CD4-positive, CD25-positive, alpha-beta regulatory T cell (primary cell): Measurements from ENCODE around the gene RBP3. TPM values are rescaled to one million over a fixed set of nuclear protein-coding genes. Genes with fewer than 3 reads are reported as not detected.
A peak's percentile ranks its signal among the peaks of the same experiment; 100 is the strongest.

Experiments used
- ATAC-seq, 2 donors: fragments of 150-1000 bp; cut with Tn5 transposase; one replicate each; pipeline ENCODE4 v1.10.0; 2021; ENCODE audit warnings: low read depth in 2 of 2, moderate number of reproducible peaks in 2 of 2, moderate library complexity in 1 of 2
- DNase-seq, 3 donors: peaks; one replicate each; pipeline versions ENCODE4 v3.0.0 to v3.0.0-alpha.2; 2012 to 2022; ENCODE audit warnings: mixed read lengths in 1 of 3
- H3K27ac ChIP-seq: one replicate; pipeline ENCODE4 v1.7.0; 2013; ENCODE audit warnings: mild to moderate bottlenecking, low read length; ENCODE audit not compliant: insufficient read depth, poor library complexity, severe bottlenecking
- H3K27me3 ChIP-seq: one replicate; pipeline ENCODE4 v1.7.0; 2013; ENCODE audit warnings: low read length; ENCODE audit not compliant: control insufficient read depth, insufficient read depth
- H3K36me3 ChIP-seq: one replicate; pipeline ENCODE4 v1.7.0; 2013; ENCODE audit warnings: mild to moderate bottlenecking, low read length, moderate library complexity; ENCODE audit not compliant: control insufficient read depth, insufficient read depth
- H3K4me1 ChIP-seq: 2 replicates; pipeline ENCODE4 v1.7.0; 2013; ENCODE audit warnings: mild to moderate bottlenecking, low read length; ENCODE audit not compliant: insufficient read depth, control insufficient read depth, poor library complexity, severe bottlenecking
- H3K4me3 ChIP-seq: one replicate; pipeline ENCODE4 v1.7.0; 2013; ENCODE audit warnings: low read depth, mild to moderate bottlenecking, low read length, moderate library complexity
- H3K9me3 ChIP-seq, 2 experiments: 1 replicate in 1 of 2; 2 replicates in 1 of 2; pipeline ENCODE4 v1.7.0; 2013; ENCODE audit warnings: low read length in 2 of 2, mild to moderate bottlenecking in 1 of 2, moderate library complexity in 1 of 2; ENCODE audit not compliant: control insufficient read depth in 2 of 2
- H3K27ac Mint-ChIP-seq, 3 donors: one replicate each; pipeline ENCODE4 v1.8.0; 2020 to 2022; ENCODE audit warnings: mild to moderate bottlenecking in 3 of 3, mixed read lengths in 3 of 3, moderate library complexity in 2 of 3
- H3K27me3 Mint-ChIP-seq: one replicate; pipeline ENCODE4 v1.8.0; 2022; ENCODE audit warnings: mild to moderate bottlenecking, mixed read lengths
- H3K36me3 Mint-ChIP-seq: one replicate; pipeline ENCODE4 v1.8.0; 2020; ENCODE audit warnings: mixed read lengths
- H3K4me1 Mint-ChIP-seq, 4 donors: one replicate each; pipeline ENCODE4 v1.8.0; 2020 to 2022; ENCODE audit warnings: mixed read lengths in 4 of 4, mild to moderate bottlenecking in 1 of 4
- H3K4me3 Mint-ChIP-seq, 4 donors: one replicate each; pipeline ENCODE4 v1.8.0; 2020 to 2022; ENCODE audit warnings: mild to moderate bottlenecking in 4 of 4, mixed read lengths in 4 of 4, moderate library complexity in 3 of 4
- H3K9me3 Mint-ChIP-seq, 7 donors: one replicate each; pipeline ENCODE4 v1.8.0; 2020 to 2022; ENCODE audit warnings: mixed read lengths in 7 of 7, mild to moderate bottlenecking in 3 of 7, moderate library complexity in 2 of 7
- polyA plus RNA-seq, 4 donors: library from polyadenylated mRNA; unstranded; fragments of 300-500 nt; fragmentation: Illumina TruSeq; gene quantifications; one replicate each; pipeline ENCODE4 v1.2.3, GENCODE V29; 2021
- total RNA-seq: library from RNA; stranded (reverse); gene quantifications from one replicate; pipeline ENCODE4 v1.2.3, GENCODE V29; 2022

Gene RBP3
- total and polyA plus RNA-seq, 5 donors from 2014 or later, result not detected

GRCh38 chr10:47311932-47312662, 36.1 kb upstream of the RBP3 start:
- H3K27me3 Mint-ChIP-seq, result peaks cover 5% of the 10 kb centered on the region
- Histone ChIP-seq H3K27me3 (no peaks in the 10 kb centered on the region), H3K4me1 (peaks cover 14% of the 10 kb centered on the region), H3K4me3 (peak overlapping the region; percentile 41), H3K9me3 (no peaks in the 10 kb centered on the region), H3K36me3 (no peaks in the 10 kb centered on the region), H3K27ac (peak overlapping the region; percentile 42)
- peaks cover 0 to 2% (median 0%) of the 10 kb centered on the region in 7 donors for H3K9me3 Mint-ChIP-seq
- H3K4me3 Mint-ChIP-seq, result peak overlapping the region in 2 of 4 donors; percentile 52 to 76
- peaks cover 0 to 27% (median 8%) of the 10 kb centered on the region in 4 donors for H3K4me1 Mint-ChIP-seq
- peak; percentile 67 for ATAC-seq
- DNase-seq, result peak; percentile 51 to 68 (median 67)
- peak overlapping the region in 1 of 3 donors; percentile 59 for H3K27ac Mint-ChIP-seq
- no peaks in the 10 kb centered on the region for H3K36me3 Mint-ChIP-seq

GRCh38 chr10:47312663-47312995, 35.5 kb upstream of the RBP3 start:
- DNase-seq (no peak), ATAC-seq (no peak)
- Histone ChIP-seq H3K27me3 (no peaks in the 10 kb centered on the region), H3K4me3 (no peak overlapping the region), H3K9me3 (no peaks in the 10 kb centered on the region), H3K36me3 (no peaks in the 10 kb centered on the region), H3K27ac (no peak overlapping the region), H3K4me1 (peaks cover 14% of the 10 kb centered on the region)
- peaks cover 0 to 27% (median 8%) of the 10 kb centered on the region in 4 donors for H3K4me1 Mint-ChIP-seq
- peaks cover 0 to 2% (median 0%) of the 10 kb centered on the region in 7 donors for H3K9me3 Mint-ChIP-seq
- H3K27me3 Mint-ChIP-seq, result peaks cover 5% of the 10 kb centered on the region
- H3K4me3 Mint-ChIP-seq, result no peak overlapping the region
- H3K27ac Mint-ChIP-seq, result no peak overlapping the region
- no peaks in the 10 kb centered on the region for H3K36me3 Mint-ChIP-seq

DNA sequence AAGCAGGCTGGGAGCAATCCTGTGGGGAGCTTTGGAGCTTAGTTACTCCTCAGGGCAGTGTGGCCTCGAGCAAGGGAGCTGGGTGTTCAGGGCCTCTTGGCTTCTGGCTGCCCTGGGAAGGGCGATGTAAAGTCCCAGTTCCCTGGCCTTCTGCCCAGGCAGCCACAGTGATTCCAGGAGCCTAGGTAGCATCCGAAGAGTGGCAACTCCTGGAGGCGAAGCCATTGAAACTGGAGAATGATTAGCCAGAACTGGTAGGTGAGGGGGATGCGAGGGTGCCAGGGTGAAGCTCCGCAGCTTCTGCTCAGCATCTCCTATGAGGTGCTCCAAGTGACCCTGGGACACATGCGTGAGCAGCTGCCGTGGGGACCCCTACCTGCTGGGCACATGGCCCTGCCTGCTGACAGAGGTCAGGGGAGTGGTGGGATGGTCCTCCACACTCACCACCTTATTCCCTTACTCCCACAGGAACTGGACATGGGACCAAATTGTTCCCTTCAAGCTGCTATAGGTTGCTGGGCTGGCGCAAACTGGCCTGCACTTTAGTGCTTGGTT, 33.7 kb upstream of the RBP3 start:
- H3K9me3 ChIP-seq, result no peaks in the 10 kb centered on the region
- Mint-ChIP-seq H3K27ac (peak overlapping the region in 2 of 3 donors; percentile 5 to 30), H3K4me3 (no peak overlapping the region), H3K4me1 (peaks cover 0 to 20% (median 8%) of the 10 kb centered on the region in 4 donors), H3K27me3 (peaks cover 5% of the 10 kb centered on the region), H3K36me3 (no peaks in the 10 kb centered on the region), H3K9me3 (peaks cover 0 to 2% (median 0%) of the 10 kb centered on the region in 7 donors)
- no peak overlapping the region for H3K4me3 ChIP-seq
- H3K27me3 ChIP-seq, result no peaks in the 10 kb centered on the region
- peaks cover 14% of the 10 kb centered on the region for H3K4me1 ChIP-seq
- no peaks in the 10 kb centered on the region for H3K36me3 ChIP-seq
- ATAC-seq, result no peak
- no peak overlapping the region for H3K27ac ChIP-seq
- no peak for DNase-seq

GRCh38 chr10:47315421-47315820, 32.7 kb upstream of the RBP3 start:
- H3K27me3 Mint-ChIP-seq, result peaks cover 5% of the 10 kb centered on the region
- peaks cover 0 to 2% (median 0%) of the 10 kb centered on the region in 7 donors for H3K9me3 Mint-ChIP-seq
- Histone ChIP-seq H3K27me3 (no peaks in the 10 kb centered on the region), H3K27ac (no peak overlapping the region), H3K36me3 (no peaks in the 10 kb centered on the region), H3K4me3 (no peak overlapping the region), H3K9me3 (no peaks in the 10 kb centered on the region), H3K4me1 (peaks cover 14% of the 10 kb centered on the region)
- no peaks in the 10 kb centered on the region for H3K36me3 Mint-ChIP-seq
- H3K4me3 Mint-ChIP-seq, result no peak overlapping the region
- peaks cover 0 to 19% (median 8%) of the 10 kb centered on the region in 4 donors for H3K4me1 Mint-ChIP-seq
- H3K27ac Mint-ChIP-seq, result no peak overlapping the region
- DNase-seq, result no peak
- ATAC-seq, result no peak

GRCh38 chr10:47316131-47316530, 32.0 kb upstream of the RBP3 start:
- no peak for ATAC-seq
- no peak overlapping the region for H3K27ac Mint-ChIP-seq

DNA sequence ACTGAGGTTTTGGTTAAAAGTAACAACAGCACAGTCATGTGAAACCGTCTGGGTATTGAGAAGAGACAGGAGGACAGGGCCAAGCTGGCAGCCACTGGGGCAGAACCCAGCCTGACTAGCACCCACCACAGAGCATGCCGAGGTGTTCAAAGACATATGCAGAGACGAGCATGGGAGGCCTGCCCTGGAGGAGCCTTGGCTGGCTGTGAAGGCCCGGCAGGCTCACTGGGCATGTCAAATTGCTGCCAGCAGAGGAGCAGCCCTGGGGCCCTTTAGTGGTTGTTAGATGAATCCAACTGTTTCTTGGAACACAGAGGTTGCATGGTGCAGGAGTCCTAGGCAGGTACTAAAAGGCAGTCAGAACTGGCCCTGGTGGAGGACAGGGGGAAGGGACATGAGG, 30.9 kb upstream of the RBP3 start:
- H3K27ac Mint-ChIP-seq, result no peak overlapping the region

More at GRCh38 chr10:47316131-47316530, 32.0 kb upstream of the RBP3 start:
- no peak overlapping the region for H3K4me3 ChIP-seq
- Mint-ChIP-seq H3K4me1 (peaks cover 0 to 13% (median 8%) of the 10 kb centered on the region in 4 donors), H3K27me3 (peaks cover 5% of the 10 kb centered on the region), H3K36me3 (no peaks in the 10 kb centered on the region), H3K4me3 (no peak overlapping the region), H3K9me3 (peaks cover 0 to 2% (median 0%) of the 10 kb centered on the region in 7 donors)
- no peak overlapping the region for H3K27ac ChIP-seq
- H3K9me3 ChIP-seq, result no peaks in the 10 kb centered on the region
- H3K36me3 ChIP-seq, result no peaks in the 10 kb centered on the region
- no peak for DNase-seq
- H3K27me3 ChIP-seq, result no peaks in the 10 kb centered on the region
- peaks cover 10% of the 10 kb centered on the region for H3K4me1 ChIP-seq

DNA sequence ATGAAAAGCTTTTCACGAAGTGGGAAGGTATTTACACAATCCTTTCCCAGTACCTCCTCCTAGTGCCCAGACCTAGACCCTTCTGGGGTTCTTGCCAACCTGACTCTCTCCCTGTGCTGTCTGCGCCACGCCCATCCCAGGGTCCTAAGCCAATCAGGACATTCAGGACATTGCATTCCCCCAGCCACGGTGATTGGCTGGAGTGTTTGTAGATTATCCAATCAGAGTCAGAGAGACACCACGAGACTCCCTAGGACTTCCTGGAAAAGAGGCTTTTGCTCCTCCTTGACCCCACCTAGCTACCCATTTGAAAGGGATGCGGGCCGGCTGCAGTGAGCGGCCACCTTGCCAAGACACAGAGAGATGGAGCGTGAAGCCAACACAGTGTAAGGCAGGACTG, 29.5 kb upstream of the RBP3 start:
- no peaks in the 10 kb centered on the region for H3K4me1 ChIP-seq
- H3K27ac ChIP-seq, result no peak overlapping the region
- no peak for DNase-seq
- no peaks in the 10 kb centered on the region for H3K4me1 Mint-ChIP-seq
- H3K4me3 Mint-ChIP-seq, result no peak overlapping the region
- H3K27me3 ChIP-seq, result no peaks in the 10 kb centered on the region
- no peak overlapping the region for H3K4me3 ChIP-seq
- no peak for ATAC-seq
- H3K36me3 Mint-ChIP-seq, result no peaks in the 10 kb centered on the region
- H3K27ac Mint-ChIP-seq, result peak overlapping the region in 1 of 3 donors; percentile 12
- peaks cover 9% of the 10 kb centered on the region for H3K27me3 Mint-ChIP-seq
- H3K9me3 Mint-ChIP-seq, result peaks cover 0 to 2% (median 0%) of the 10 kb centered on the region in 7 donors
- H3K9me3 ChIP-seq, result no peaks in the 10 kb centered on the region
- no peaks in the 10 kb centered on the region for H3K36me3 ChIP-seq

More for the DNA sequence above, 30.9 kb upstream of the RBP3 start:
- Histone ChIP-seq H3K27me3 (no peaks in the 10 kb centered on the region), H3K4me3 (no peak overlapping the region), H3K36me3 (no peaks in the 10 kb centered on the region), H3K4me1 (no peaks in the 10 kb centered on the region), H3K9me3 (no peaks in the 10 kb centered on the region), H3K27ac (no peak overlapping the region)
- Mint-ChIP-seq H3K36me3 (no peaks in the 10 kb centered on the region), H3K27me3 (peaks cover 5% of the 10 kb centered on the region), H3K9me3 (peaks cover 0 to 2% (median 0%) of the 10 kb centered on the region in 7 donors), H3K4me3 (no peak overlapping the region), H3K4me1 (peaks cover 0 to 2% (median 0%) of the 10 kb centered on the region in 4 donors)
- ATAC-seq (no peak), DNase-seq (no peak)
